ENCODE measurements around the gene SPRED2.

Gene SPRED2

GRCh38 chr2:65402323-65402722, 30.1 kb downstream of the SPRED2 start:
- Histone ChIP-seq H3K9me3 (ENCODE audit: insufficient read depth, low read length) (no peaks in the 10 kb centered on the region), H3K36me3 (ENCODE audit: insufficient read depth, insufficient read length, low read length) (no peaks in the 10 kb centered on the region), H3K27me3 (ENCODE audit: insufficient read depth, insufficient read length) (no peaks in the 10 kb centered on the region), H3K9ac (ENCODE audit: insufficient read length, low read depth) (no peak overlapping the region), H3K4me1 (ENCODE audit: insufficient read depth, insufficient read length) (no peaks in the 10 kb centered on the region), H3K4me3 (ENCODE audit: insufficient read length, low read depth) (no peak overlapping the region)
- TF ChIP-seq YY1 (IDR thresholded peaks at IDR 0.05; ENCODE audit: insufficient read depth, insufficient read length) = no peak
- DNase-seq (ENCODE audit: low read depth, low spot score) = no peak

- TF ChIP-seq SUZ12 (IDR thresholded peaks at IDR 0.05; ENCODE audit: extremely low read depth, insufficient read depth, insufficient read length) (no peak), YY1 (IDR thresholded peaks at IDR 0.05; ENCODE audit: insufficient read depth, insufficient read length) (no peak), ZNF274 (IDR thresholded peaks at IDR 0.05; ENCODE audit: low read depth, low read length) (no peak)
- no peak for DNase-seq (ENCODE audit: low read depth, low spot score)
- Histone ChIP-seq H3K9ac (ENCODE audit: insufficient read length, low read depth) (no peak overlapping the region), H3K4me1 (ENCODE audit: insufficient read depth, insufficient read length) (peaks cover 2% of the 10 kb centered on the region), H3K36me3 (ENCODE audit: insufficient read depth, insufficient read length, low read length) (no peaks in the 10 kb centered on the region), H3K4me3 (ENCODE audit: insufficient read length, low read depth) (no peak overlapping the region), H3K27me3 (ENCODE audit: insufficient read depth, insufficient read length) (no peaks in the 10 kb centered on the region), H3K9me3 (ENCODE audit: insufficient read depth, low read length) (no peaks in the 10 kb centered on the region)
Observed at GRCh38 chr2:65397122-65397521, 35.3 kb downstream of the SPRED2 start.

DNA sequence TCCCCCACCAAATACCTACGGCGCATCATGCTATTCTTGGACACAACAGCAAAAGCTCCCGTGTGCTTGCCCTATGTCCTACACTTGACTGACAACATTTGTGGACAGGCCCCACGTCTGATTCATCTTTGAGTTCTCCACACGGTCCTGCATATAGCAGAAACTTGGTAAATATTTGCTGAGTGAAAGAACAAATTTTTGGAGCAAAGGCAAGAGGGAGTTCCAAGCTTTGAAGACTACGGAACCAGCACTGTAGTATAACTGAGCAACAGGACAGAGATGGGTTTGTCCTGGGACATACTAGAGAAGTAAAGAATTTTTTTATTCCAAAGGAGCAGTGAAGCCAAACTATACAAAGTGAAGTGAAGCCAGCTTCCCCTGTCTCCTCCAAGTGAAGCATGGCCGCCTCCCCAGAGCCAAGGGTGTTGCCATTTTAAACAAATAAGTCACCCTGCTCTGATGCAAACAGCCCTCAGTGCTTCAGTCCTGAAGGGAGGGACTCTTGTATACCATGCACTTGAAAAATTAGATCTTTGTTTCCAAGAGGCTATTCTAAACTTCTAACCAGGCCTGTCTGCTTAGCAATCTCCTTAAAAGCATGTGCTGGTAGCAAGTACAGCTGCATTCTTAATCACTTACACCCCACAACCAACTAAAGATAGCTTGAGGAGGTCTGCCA, 35.9 kb downstream of the SPRED2 start:
- Histone ChIP-seq H3K9me3 (ENCODE audit: insufficient read depth, low read length) (no peaks in the 10 kb centered on the region), H3K36me3 (ENCODE audit: insufficient read depth, insufficient read length, low read length) (no peaks in the 10 kb centered on the region), H3K9ac (ENCODE audit: insufficient read length, low read depth) (no peak overlapping the region), H3K4me3 (ENCODE audit: insufficient read length, low read depth) (no peak overlapping the region), H3K27me3 (ENCODE audit: insufficient read depth, insufficient read length) (no peaks in the 10 kb centered on the region), H3K4me1 (ENCODE audit: insufficient read depth, insufficient read length) (peaks cover 2% of the 10 kb centered on the region)
- no peak for TF ChIP-seq YY1 (IDR thresholded peaks at IDR 0.05; ENCODE audit: insufficient read depth, insufficient read length)
- TF ChIP-seq SUZ12 (IDR thresholded peaks at IDR 0.05; ENCODE audit: extremely low read depth, insufficient read depth, insufficient read length) = no peak
- TF ChIP-seq ZNF274 (IDR thresholded peaks at IDR 0.05; ENCODE audit: low read depth, low read length) = no peak
- no peak for DNase-seq (ENCODE audit: low read depth, low spot score)

DNA sequence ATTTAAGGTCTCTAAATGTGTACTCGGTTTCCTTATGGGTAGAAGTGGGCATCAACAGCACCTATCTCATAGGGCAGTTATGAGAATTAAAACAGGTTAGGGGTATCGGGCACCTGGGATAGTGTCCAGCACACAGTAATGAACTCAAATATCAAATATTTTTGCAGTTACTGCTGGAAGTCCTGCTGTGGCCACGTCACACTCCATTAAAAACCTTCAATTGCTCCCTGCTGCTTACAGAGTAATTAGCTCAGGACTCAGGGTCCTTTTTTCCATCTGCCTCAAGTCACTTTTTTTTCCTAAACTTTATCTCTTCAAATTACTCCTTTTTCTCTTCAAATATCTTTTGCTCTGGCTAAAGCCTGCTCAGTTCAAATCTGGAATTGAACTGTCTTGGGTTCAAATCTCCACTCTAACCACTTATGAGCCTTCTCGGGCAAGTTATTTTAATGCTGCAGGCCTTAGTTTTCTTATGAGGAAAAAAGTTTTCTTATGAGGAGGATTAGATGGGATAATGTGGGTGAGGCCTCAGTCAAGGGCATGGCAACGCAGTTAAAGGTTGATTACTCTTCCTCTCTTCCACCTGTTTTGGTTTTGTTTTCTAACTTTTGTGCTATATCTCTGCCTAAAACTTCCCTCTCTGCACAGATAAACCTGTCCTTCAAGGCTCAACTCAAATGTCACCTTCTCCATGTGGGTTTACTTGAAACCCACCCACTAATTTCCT, 36.6 kb downstream of the SPRED2 start:
- Histone ChIP-seq H3K36me3 (ENCODE audit: insufficient read depth, insufficient read length, low read length) (no peaks in the 10 kb centered on the region), H3K4me1 (ENCODE audit: insufficient read depth, insufficient read length) (peaks cover 2% of the 10 kb centered on the region), H3K27me3 (ENCODE audit: insufficient read depth, insufficient read length) (no peaks in the 10 kb centered on the region), H3K4me3 (ENCODE audit: insufficient read length, low read depth) (no peak overlapping the region), H3K9ac (ENCODE audit: insufficient read length, low read depth) (no peak overlapping the region), H3K9me3 (ENCODE audit: insufficient read depth, low read length) (no peaks in the 10 kb centered on the region)
- TF ChIP-seq YY1 (IDR thresholded peaks at IDR 0.05; ENCODE audit: insufficient read depth, insufficient read length) = no peak
- TF ChIP-seq SUZ12 (IDR thresholded peaks at IDR 0.05; ENCODE audit: extremely low read depth, insufficient read depth, insufficient read length) = no peak
- no peak for TF ChIP-seq ZNF274 (IDR thresholded peaks at IDR 0.05; ENCODE audit: low read depth, low read length)
- DNase-seq (ENCODE audit: low read depth, low spot score) = no peak

DNA sequence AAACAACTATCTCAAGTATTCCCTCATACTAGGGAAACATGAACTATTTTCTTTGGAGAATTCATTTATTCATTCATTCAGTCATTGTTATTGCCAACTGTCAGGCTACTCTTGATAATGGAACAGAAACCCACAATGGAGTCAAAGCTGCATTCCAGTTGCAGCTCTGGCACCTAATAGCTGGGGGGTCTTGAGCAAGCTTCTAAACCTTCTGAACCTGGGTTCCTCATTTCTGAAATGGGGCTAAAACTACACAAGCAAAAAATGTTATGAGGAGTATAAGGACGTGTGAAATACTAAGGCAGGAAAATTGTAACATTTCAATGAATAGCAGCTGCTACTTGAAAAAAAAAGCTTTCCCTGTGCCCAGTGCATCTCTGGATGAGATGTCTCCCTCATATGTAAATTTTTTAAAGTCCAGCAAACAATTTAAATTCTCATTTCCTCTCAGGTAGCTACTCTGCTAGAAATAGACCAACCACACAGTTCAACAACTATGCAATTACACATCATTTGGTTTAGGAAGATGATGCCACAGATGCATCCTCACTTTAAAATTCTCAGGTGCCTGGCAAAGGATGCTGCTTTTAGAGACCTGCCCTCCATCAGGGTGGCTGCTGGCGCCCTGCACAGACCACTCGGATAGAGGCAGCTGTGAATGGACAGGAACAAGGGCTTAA, 38.5 kb downstream of the SPRED2 start:
- no peak for TF ChIP-seq ZNF274 (IDR thresholded peaks at IDR 0.05; ENCODE audit: low read depth, low read length)
- no peak for TF ChIP-seq YY1 (IDR thresholded peaks at IDR 0.05; ENCODE audit: insufficient read depth, insufficient read length)
- TF ChIP-seq SUZ12 (IDR thresholded peaks at IDR 0.05; ENCODE audit: extremely low read depth, insufficient read depth, insufficient read length) = no peak
- Histone ChIP-seq H3K4me3 (ENCODE audit: insufficient read length, low read depth) (no peak overlapping the region), H3K9ac (ENCODE audit: insufficient read length, low read depth) (no peak overlapping the region), H3K9me3 (ENCODE audit: insufficient read depth, low read length) (no peaks in the 10 kb centered on the region), H3K4me1 (ENCODE audit: insufficient read depth, insufficient read length) (peaks cover 4% of the 10 kb centered on the region), H3K27me3 (ENCODE audit: insufficient read depth, insufficient read length) (no peaks in the 10 kb centered on the region), H3K36me3 (ENCODE audit: insufficient read depth, insufficient read length, low read length) (no peaks in the 10 kb centered on the region)
- no peak for DNase-seq (ENCODE audit: low read depth, low spot score)

GRCh38 chr2:65393046-65393445, 39.4 kb downstream of the SPRED2 start:
- no peak overlapping the region for H3K4me3 ChIP-seq (ENCODE audit: insufficient read length, low read depth)
- H3K9me3 ChIP-seq (ENCODE audit: insufficient read depth, low read length) = no peaks in the 10 kb centered on the region
- peaks cover 6% of the 10 kb centered on the region for H3K4me1 ChIP-seq (ENCODE audit: insufficient read depth, insufficient read length)
- TF ChIP-seq SUZ12 (IDR thresholded peaks at IDR 0.05; ENCODE audit: extremely low read depth, insufficient read depth, insufficient read length) = no peak
- no peaks in the 10 kb centered on the region for H3K36me3 ChIP-seq (ENCODE audit: insufficient read depth, insufficient read length, low read length)
- H3K27me3 ChIP-seq (ENCODE audit: insufficient read depth, insufficient read length) = no peaks in the 10 kb centered on the region
- no peak overlapping the region for H3K9ac ChIP-seq (ENCODE audit: insufficient read length, low read depth)
- no peak for DNase-seq (ENCODE audit: low read depth, low spot score)

DNA sequence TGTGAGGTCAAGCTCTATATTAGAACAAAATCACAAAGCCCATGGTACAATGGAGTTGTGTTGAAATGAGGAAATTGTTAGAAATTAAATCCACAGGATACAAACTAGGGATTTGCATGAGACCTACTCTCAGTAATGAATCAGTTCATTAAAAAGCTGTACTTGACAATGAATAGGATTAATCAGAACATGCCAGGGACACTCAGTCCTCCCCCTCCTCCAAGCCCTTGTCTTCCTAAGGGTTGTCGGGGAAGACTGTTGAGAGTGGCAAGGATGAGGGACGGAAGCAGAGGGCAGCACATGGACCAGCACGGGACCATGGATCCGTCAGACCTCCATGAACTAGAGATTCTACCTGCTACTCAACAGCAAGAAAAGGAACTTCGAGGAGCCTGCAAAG, 39.8 kb downstream of the SPRED2 start:
- no peaks in the 10 kb centered on the region for H3K27me3 ChIP-seq (ENCODE audit: insufficient read depth, insufficient read length)
- H3K4me1 ChIP-seq (ENCODE audit: insufficient read depth, insufficient read length) = peaks cover 8% of the 10 kb centered on the region
- H3K9me3 ChIP-seq (ENCODE audit: insufficient read depth, low read length) = no peaks in the 10 kb centered on the region
- no peak for TF ChIP-seq YY1 (IDR thresholded peaks at IDR 0.05; ENCODE audit: insufficient read depth, insufficient read length)
- no peak overlapping the region for H3K9ac ChIP-seq (ENCODE audit: insufficient read length, low read depth)
- H3K36me3 ChIP-seq (ENCODE audit: insufficient read depth, insufficient read length, low read length) = no peaks in the 10 kb centered on the region
- no peak overlapping the region for H3K4me3 ChIP-seq (ENCODE audit: insufficient read length, low read depth)
- DNase-seq (ENCODE audit: low read depth, low spot score) = no peak
